ENCODE measurements around the gene HHIPL1.
"Not testable (repeated sequence)": the region's sequence is repeated elsewhere in the genome, so short reads cannot be mapped to it uniquely, and the experiment has no call there.

GRCh38 chr14:99642771-99643170 is 2.2 kb upstream of the HHIPL1 start:
- TF ChIP-seq, protein P1, sequence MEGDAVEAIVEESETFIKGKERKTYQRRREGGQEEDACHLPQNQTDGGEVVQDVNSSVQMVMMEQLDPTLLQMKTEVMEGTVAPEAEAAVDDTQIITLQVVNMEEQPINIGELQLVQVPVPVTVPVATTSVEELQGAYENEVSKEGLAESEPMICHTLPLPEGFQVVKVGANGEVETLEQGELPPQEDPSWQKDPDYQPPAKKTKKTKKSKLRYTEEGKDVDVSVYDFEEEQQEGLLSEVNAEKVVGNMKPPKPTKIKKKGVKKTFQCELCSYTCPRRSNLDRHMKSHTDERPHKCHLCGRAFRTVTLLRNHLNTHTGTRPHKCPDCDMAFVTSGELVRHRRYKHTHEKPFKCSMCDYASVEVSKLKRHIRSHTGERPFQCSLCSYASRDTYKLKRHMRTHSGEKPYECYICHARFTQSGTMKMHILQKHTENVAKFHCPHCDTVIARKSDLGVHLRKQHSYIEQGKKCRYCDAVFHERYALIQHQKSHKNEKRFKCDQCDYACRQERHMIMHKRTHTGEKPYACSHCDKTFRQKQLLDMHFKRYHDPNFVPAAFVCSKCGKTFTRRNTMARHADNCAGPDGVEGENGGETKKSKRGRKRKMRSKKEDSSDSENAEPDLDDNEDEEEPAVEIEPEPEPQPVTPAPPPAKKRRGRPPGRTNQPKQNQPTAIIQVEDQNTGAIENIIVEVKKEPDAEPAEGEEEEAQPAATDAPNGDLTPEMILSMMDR (conservative IDR thresholded peaks at IDR 0.05; ENCODE audit: low read depth, low read length) = not testable (repeated sequence)
- not testable (repeated sequence) for TF ChIP-seq EZH2 (IDR thresholded peaks at IDR 0.05; ENCODE audit: borderline replicate concordance, low read depth, low read length, poor library complexity, severe bottlenecking)

All from A673 (cell line).